Stomach (tissue), 4 donors: Measurements from ENCODE around the gene LBX1.

Source experiments
- EP300 ChIP-seq: sonication (generic); formaldehyde crosslinking; IDR thresholded peaks from one replicate; pipeline ENCODE4 v1.6.1; 2017; ENCODE audit warnings: antibody characterized with exemption
- POLR2A ChIP-seq, 4 donors: fragments of 450-650 bp; IDR thresholded peaks; one replicate each; pipeline ENCODE4 v1.6.1; 2016; ENCODE audit warnings: antibody characterized with exemption in 4 of 4, control low read depth in 2 of 4, mild to moderate bottlenecking in 1 of 4, moderate library complexity in 1 of 4
- POLR2AphosphoS5 ChIP-seq, 3 donors: sonication (generic); formaldehyde crosslinking; IDR thresholded peaks; one replicate each; pipeline ENCODE4 v1.6.1; 2016; ENCODE audit warnings: antibody characterized with exemption in 3 of 3
- TF ChIP-seq, protein P1 (sequence below), 7 experiments: fragments of 450-650 bp in 4 of 7; fragments of 200-600 bp in 3 of 7; sonication (generic) in 3 of 7; IDR thresholded peaks; one replicate each; pipeline ENCODE4 v1.5.1; 2016 to 2019; ENCODE audit warnings: antibody characterized with exemption in 7 of 7, control low read depth in 2 of 7, mild to moderate bottlenecking in 1 of 7

DNA sequence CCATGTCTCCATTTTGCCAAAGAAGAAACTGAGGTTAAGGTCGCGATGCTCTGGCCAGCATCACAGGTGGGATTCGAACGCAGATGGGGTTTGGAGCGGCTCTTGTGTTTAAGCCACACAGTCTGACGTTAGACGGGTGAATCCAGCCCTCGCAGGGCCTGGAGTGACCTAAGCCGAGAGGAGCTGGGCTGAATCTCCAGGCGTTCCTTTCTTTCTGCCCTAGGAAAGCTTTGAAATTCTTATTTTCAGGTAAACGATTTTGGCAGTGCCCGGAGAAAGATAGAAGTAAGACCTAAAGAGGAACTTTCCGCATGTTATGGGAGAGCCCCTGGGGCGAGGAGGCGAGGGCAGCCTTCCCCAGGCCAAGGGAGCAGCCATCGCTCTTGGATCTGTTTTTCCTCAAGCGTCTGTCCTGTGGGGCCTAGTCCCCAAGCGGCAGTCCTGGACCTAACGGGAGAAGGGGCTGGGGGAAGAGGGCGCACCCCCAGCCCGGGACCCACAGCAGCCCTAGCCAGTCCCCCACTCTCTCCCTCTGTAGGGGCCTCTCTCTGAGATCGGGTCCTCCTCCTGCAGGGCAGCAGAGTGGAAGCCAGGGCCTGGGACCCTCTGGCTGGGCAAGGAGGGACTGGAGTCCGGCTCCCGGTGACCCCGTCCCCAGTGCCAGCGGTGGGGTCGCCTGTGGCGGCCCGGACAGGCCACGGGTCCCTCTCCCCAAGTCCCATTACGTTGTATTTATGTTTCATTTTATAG lies 8.9 kb upstream of the LBX1 start:
- no peak for TF ChIP-seq EP300
- TF ChIP-seq, protein P1, sequence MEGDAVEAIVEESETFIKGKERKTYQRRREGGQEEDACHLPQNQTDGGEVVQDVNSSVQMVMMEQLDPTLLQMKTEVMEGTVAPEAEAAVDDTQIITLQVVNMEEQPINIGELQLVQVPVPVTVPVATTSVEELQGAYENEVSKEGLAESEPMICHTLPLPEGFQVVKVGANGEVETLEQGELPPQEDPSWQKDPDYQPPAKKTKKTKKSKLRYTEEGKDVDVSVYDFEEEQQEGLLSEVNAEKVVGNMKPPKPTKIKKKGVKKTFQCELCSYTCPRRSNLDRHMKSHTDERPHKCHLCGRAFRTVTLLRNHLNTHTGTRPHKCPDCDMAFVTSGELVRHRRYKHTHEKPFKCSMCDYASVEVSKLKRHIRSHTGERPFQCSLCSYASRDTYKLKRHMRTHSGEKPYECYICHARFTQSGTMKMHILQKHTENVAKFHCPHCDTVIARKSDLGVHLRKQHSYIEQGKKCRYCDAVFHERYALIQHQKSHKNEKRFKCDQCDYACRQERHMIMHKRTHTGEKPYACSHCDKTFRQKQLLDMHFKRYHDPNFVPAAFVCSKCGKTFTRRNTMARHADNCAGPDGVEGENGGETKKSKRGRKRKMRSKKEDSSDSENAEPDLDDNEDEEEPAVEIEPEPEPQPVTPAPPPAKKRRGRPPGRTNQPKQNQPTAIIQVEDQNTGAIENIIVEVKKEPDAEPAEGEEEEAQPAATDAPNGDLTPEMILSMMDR (IDR thresholded peaks at IDR 0.05), result no peak
- no peak for TF ChIP-seq POLR2A (IDR thresholded peaks at IDR 0.05)
- peak in 1 of 3 donors; percentile 23 for TF ChIP-seq POLR2AphosphoS5 (IDR thresholded peaks at IDR 0.05)
